ENCODE data around the gene CCDC184. TPM values are rescaled to one million over a fixed set of nuclear protein-coding genes. Genes with fewer than 3 reads are reported as not detected.

CCDC184 gene
- polyA plus RNA-seq, 2 of the 4 experiments (the other 2 are of a cell fraction) = 1.5 to 2.7 TPM

DNA sequence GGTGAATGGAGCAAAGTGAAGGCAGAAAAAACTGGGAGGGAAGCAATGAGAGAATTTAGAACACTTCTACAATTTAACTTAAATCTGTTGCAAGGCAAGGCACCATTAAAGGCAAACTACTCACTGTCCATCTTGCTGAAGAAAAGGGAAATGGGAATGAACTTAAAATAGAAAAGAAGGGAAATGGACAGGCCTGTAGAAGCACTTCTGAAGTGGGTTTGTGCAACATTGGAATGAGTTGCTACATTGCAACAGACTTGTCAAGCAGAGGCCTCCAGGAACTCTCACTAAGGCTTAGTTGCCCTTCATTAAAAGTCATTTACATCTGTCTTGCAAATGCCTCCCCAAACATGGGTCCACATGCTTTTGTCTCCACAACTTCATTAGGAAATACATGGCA lies 33.3 kb downstream of the CCDC184 start:
- Histone ChIP-seq H3K4me1 (no peaks in the 10 kb centered on the region), H3K27ac (no peak overlapping the region), H3K9me3 (no peaks in the 10 kb centered on the region), H3K4me2 (no peak overlapping the region), H3K4me3 (no peak overlapping the region)
- CTCF ChIA-PET = no interaction called here
- POLR2A ChIA-PET = no interaction called here
- DNase-seq (ENCODE audit: low read depth in 1 of 2, low spot score in 1 of 2) = no peak
- no peak for FAIRE-seq
- no peak for TF ChIP-seq KDM1A (IDR thresholded peaks at IDR 0.05; ENCODE audit: low read depth)
- TF ChIP-seq FOSL2 (IDR thresholded peaks at IDR 0.05) = no peak
- no peak for TF ChIP-seq FOSL2 (CRISPR knock-in tag; IDR thresholded peaks at IDR 0.05)
- no peak for TF ChIP-seq NFE2L2 (conservative IDR thresholded peaks at IDR 0.05; ENCODE audit: low read length)
- no peak for TF ChIP-seq PHF8 (IDR thresholded peaks at IDR 0.05; ENCODE audit: borderline replicate concordance, low read depth)
- no peak for TF ChIP-seq REST (IDR thresholded peaks at IDR 0.05)
- no peak for TF ChIP-seq SREBF2 (IDR thresholded peaks at IDR 0.05)
- TF ChIP-seq TFCP2L1 (CRISPR knock-in tag; IDR thresholded peaks at IDR 0.05) = no peak
- TF ChIP-seq FOSB (CRISPR knock-in tag; IDR thresholded peaks at IDR 0.05) = no peak
- TF ChIP-seq HOXA7 (CRISPR knock-in tag; IDR thresholded peaks at IDR 0.05) = no peak
- no peak for TF ChIP-seq ZSCAN20 (CRISPR knock-in tag; IDR thresholded peaks at IDR 0.05)
- no peak for TF ChIP-seq CBX8 (IDR thresholded peaks at IDR 0.05)
- ATAC-seq = no peak

- FAIRE-seq (no peak), DNase-seq (ENCODE audit: low read depth in 1 of 2, low spot score in 1 of 2) (no peak), ATAC-seq (no peak)
- Histone ChIP-seq H3K4me1 (no peaks in the 10 kb centered on the region), H3K27ac (no peak overlapping the region), H3K4me3 (no peak overlapping the region), H3K4me2 (no peak overlapping the region), H3K9me3 (no peaks in the 10 kb centered on the region)
- no peak for TF ChIP-seq TP53 (CRISPR knock-in tag; IDR thresholded peaks at IDR 0.05)
- TF ChIP-seq, protein P1, sequence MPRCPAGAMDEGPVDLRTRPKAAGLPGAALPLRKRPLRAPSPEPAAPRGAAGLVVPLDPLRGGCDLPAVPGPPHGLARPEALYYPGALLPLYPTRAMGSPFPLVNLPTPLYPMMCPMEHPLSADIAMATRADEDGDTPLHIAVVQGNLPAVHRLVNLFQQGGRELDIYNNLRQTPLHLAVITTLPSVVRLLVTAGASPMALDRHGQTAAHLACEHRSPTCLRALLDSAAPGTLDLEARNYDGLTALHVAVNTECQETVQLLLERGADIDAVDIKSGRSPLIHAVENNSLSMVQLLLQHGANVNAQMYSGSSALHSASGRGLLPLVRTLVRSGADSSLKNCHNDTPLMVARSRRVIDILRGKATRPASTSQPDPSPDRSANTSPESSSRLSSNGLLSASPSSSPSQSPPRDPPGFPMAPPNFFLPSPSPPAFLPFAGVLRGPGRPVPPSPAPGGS (IDR thresholded peaks at IDR 0.05) = no peak
- TF ChIP-seq RFX5 (IDR thresholded peaks at IDR 0.05) = no peak
- no peak for TF ChIP-seq JUNB (IDR thresholded peaks at IDR 0.05)
- TF ChIP-seq CTCF (IDR thresholded peaks at IDR 0.05) = no peak
- TF ChIP-seq PHF8 (IDR thresholded peaks at IDR 0.05; ENCODE audit: borderline replicate concordance, low read depth) = no peak
- TF ChIP-seq CHD4 (IDR thresholded peaks at IDR 0.05; ENCODE audit: borderline replicate concordance) = no peak
- no peak for TF ChIP-seq RNF2 (IDR thresholded peaks at IDR 0.05; ENCODE audit: borderline replicate concordance, low read depth)
- TF ChIP-seq NR3C1 (IDR thresholded peaks at IDR 0.05) = no peak
- TF ChIP-seq EHMT2 (IDR thresholded peaks at IDR 0.05; ENCODE audit: low read depth) = no peak
- no peak for TF ChIP-seq NPAS2 (CRISPR knock-in tag; IDR thresholded peaks at IDR 0.05; ENCODE audit: borderline replicate concordance)
- no peak for TF ChIP-seq MAFK (IDR thresholded peaks at IDR 0.05; ENCODE audit: partially characterized antibody)
- POLR2A ChIA-PET = no interaction called here
- CTCF ChIA-PET = no interaction called here
- WGBS (ENCODE audit: missing lambda C conversion rate) = 70% methylated on average over 1 of the region's 1 CpG
Observed at GRCh38 chr12:48219631-48220030, 36.2 kb downstream of the CCDC184 start.
